ENCODE measurements around the gene DENND4C.

Gene DENND4C

GRCh38 chr9:19281801-19282200, 51.3 kb downstream of the DENND4C start:
- Histone ChIP-seq H3K4me1 (ENCODE audit: insufficient read depth, low read length) (no peaks in the 10 kb centered on the region), H3K9ac (ENCODE audit: low read depth, low read length) (no peak overlapping the region), H3K36me3 (ENCODE audit: insufficient read depth, low read depth, low read length) (no peaks in the 10 kb centered on the region), H3K27me3 (ENCODE audit: insufficient read depth, low read length) (no peaks in the 10 kb centered on the region), H3K4me3 (ENCODE audit: low read length) (no peak overlapping the region), H3K27ac (ENCODE audit: low read length) (no peak overlapping the region), H3K9me3 (ENCODE audit: insufficient read depth, low read depth, low read length) (no peaks in the 10 kb centered on the region)

- Histone ChIP-seq H3K27me3 (ENCODE audit: insufficient read depth, low read length) (no peaks in the 10 kb centered on the region), H3K4me1 (ENCODE audit: insufficient read depth, low read length) (no peaks in the 10 kb centered on the region), H3K27ac (ENCODE audit: low read length) (no peak overlapping the region), H3K36me3 (ENCODE audit: insufficient read depth, low read depth, low read length) (no peaks in the 10 kb centered on the region), H3K9me3 (ENCODE audit: insufficient read depth, low read depth, low read length) (no peaks in the 10 kb centered on the region), H3K4me3 (ENCODE audit: low read length) (no peak overlapping the region), H3K9ac (ENCODE audit: low read depth, low read length) (no peak overlapping the region)
Measured at GRCh38 chr9:19283072-19283710, 52.7 kb downstream of the DENND4C start.

DNA sequence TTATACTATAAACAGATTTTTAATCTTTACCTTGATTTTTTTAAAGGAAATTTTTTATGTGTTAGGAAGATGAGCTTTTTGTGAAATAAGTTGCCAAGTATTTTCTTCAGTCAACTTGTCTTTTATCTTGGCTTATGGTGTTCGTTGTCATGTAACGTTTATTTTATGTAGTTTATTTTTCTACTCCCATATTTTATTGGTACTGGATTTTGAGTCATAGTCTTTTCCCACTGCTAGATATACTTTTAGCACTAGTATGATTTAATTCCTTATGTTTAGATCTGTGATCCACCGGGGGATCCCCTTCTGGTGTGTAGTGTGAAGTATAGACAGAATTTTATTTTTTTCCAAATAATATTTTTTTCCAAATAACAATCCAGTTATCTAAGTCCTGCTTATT, 54.2 kb downstream of the DENND4C start:
- Histone ChIP-seq H3K27me3 (ENCODE audit: insufficient read depth, low read length) (no peaks in the 10 kb centered on the region), H3K4me1 (ENCODE audit: insufficient read depth, low read length) (no peaks in the 10 kb centered on the region), H3K27ac (ENCODE audit: low read length) (no peak overlapping the region), H3K9ac (ENCODE audit: low read depth, low read length) (no peak overlapping the region), H3K4me3 (ENCODE audit: low read length) (no peak overlapping the region), H3K36me3 (ENCODE audit: insufficient read depth, low read depth, low read length) (no peaks in the 10 kb centered on the region; the same call in 1 of the 2 replicates), H3K9me3 (ENCODE audit: insufficient read depth, low read depth, low read length) (no peaks in the 10 kb centered on the region)

DNA sequence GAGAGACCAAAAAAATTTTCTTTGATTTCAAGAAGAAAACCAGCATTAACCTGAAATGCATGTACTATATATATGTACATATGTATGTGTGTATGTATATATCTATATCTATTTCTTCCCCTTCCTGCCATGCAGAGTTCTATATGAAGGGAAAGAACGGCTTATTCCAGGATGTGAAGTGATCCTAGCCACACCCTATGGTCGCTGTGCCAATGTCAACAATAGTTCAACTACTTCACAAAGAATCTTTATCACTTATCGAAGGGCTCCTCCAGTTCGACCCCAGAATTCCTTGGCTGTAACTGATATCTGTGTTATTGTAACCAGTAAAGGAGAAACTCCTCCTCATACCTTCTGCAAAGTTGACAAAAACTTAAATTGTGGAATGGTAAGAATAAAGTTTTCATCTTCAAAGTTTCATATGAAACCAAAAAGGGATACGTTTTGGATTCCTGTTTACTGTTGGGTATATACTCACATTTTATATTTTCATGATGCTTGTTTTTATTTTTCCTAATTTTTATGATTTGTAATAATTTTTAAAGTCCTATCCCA, 56.2 kb downstream of the DENND4C start:
- peaks cover 19% of the 10 kb centered on the region for H3K36me3 ChIP-seq (ENCODE audit: insufficient read depth, low read depth, low read length)
- H3K27ac ChIP-seq (ENCODE audit: low read length) = no peak overlapping the region
- no peak overlapping the region for H3K9ac ChIP-seq (ENCODE audit: low read depth, low read length)
- H3K4me1 ChIP-seq (ENCODE audit: insufficient read depth, low read length) = no peaks in the 10 kb centered on the region
- H3K4me3 ChIP-seq (ENCODE audit: low read length) = no peak overlapping the region
- no peaks in the 10 kb centered on the region for H3K27me3 ChIP-seq (ENCODE audit: insufficient read depth, low read length)
- H3K9me3 ChIP-seq (ENCODE audit: insufficient read depth, low read depth, low read length) = no peaks in the 10 kb centered on the region

DNA sequence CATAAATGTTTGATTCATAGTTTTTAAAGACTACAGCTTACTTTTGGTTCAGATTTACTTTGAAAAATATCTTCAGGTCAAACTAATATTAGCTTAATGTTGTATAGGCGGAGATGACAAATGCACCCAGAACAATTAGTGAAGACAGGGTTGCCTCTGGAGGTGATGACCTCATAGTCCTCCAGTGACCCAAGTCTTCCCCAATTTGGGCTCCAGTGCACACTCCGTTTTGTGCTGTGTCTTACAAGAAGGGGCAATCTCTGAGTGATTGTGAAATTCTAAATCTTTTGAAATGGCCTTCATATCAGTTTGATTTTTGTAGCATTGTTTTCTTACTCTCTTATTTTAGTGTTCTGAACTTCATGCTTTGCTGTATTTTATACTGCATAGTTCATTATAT, 57.6 kb downstream of the DENND4C start:
- Histone ChIP-seq H3K9me3 (ENCODE audit: insufficient read depth, low read depth, low read length) (no peaks in the 10 kb centered on the region), H3K27ac (ENCODE audit: low read length) (no peak overlapping the region), H3K4me3 (ENCODE audit: low read length) (no peak overlapping the region), H3K27me3 (ENCODE audit: insufficient read depth, low read length) (no peaks in the 10 kb centered on the region), H3K9ac (ENCODE audit: low read depth, low read length) (no peak overlapping the region), H3K4me1 (ENCODE audit: insufficient read depth, low read length) (no peaks in the 10 kb centered on the region), H3K36me3 (ENCODE audit: insufficient read depth, low read depth, low read length) (peaks cover 27% of the 10 kb centered on the region)

DNA sequence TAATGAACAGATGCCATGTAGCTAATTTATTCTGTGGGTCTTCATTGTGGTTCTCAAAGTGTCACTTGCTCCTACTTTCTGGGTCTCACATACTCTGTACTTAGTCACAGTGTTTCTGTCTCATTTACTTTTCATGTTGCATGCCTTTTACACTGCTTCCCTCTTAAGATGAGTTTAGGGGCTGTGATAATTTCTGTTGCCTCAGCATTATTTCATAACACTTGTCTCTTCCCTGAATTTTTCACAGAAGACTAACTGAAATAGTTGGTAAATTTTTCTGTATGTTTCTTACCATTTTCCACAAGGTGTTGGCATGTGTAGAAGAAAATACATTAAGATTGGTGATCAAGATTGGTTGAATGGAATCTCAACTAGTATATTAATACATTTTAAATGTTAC, 59.6 kb downstream of the DENND4C start:
- Histone ChIP-seq H3K9me3 (ENCODE audit: insufficient read depth, low read depth, low read length) (no peaks in the 10 kb centered on the region), H3K27ac (ENCODE audit: low read length) (no peak overlapping the region), H3K4me3 (ENCODE audit: low read length) (no peak overlapping the region), H3K9ac (ENCODE audit: low read depth, low read length) (no peak overlapping the region), H3K27me3 (ENCODE audit: insufficient read depth, low read length) (no peaks in the 10 kb centered on the region), H3K36me3 (ENCODE audit: insufficient read depth, low read depth, low read length) (peaks cover 27% of the 10 kb centered on the region), H3K4me1 (ENCODE audit: insufficient read depth, low read length) (no peaks in the 10 kb centered on the region)

- H3K36me3 ChIP-seq (ENCODE audit: insufficient read depth, low read depth, low read length) = peaks cover 48% of the 10 kb centered on the region
- H3K4me1 ChIP-seq (ENCODE audit: insufficient read depth, low read length) = no peaks in the 10 kb centered on the region
Measured at GRCh38 chr9:19294219-19294618, 63.7 kb downstream of the DENND4C start.

GRCh38 chr9:19298436-19299000, 68.0 kb downstream of the DENND4C start:
- H3K4me3 ChIP-seq (ENCODE audit: low read length) = no peak overlapping the region
- no peak overlapping the region for H3K27ac ChIP-seq (ENCODE audit: low read length)
- no peaks in the 10 kb centered on the region for H3K27me3 ChIP-seq (ENCODE audit: insufficient read depth, low read length)
- H3K9ac ChIP-seq (ENCODE audit: low read depth, low read length) = no peak overlapping the region
- no peaks in the 10 kb centered on the region for H3K9me3 ChIP-seq (ENCODE audit: insufficient read depth, low read depth, low read length)
- no peaks in the 10 kb centered on the region for H3K4me1 ChIP-seq (ENCODE audit: insufficient read depth, low read length)
- peaks cover 54% of the 10 kb centered on the region for H3K36me3 ChIP-seq (ENCODE audit: insufficient read depth, low read depth, low read length)

More at GRCh38 chr9:19294219-19294618, 63.7 kb downstream of the DENND4C start:
- no peaks in the 10 kb centered on the region for H3K27me3 ChIP-seq (ENCODE audit: insufficient read depth, low read length)
- H3K9ac ChIP-seq (ENCODE audit: low read depth, low read length) = no peak overlapping the region
- H3K4me3 ChIP-seq (ENCODE audit: low read length) = no peak overlapping the region
- H3K27ac ChIP-seq (ENCODE audit: low read length) = no peak overlapping the region
- H3K9me3 ChIP-seq (ENCODE audit: insufficient read depth, low read depth, low read length) = no peaks in the 10 kb centered on the region

DNA sequence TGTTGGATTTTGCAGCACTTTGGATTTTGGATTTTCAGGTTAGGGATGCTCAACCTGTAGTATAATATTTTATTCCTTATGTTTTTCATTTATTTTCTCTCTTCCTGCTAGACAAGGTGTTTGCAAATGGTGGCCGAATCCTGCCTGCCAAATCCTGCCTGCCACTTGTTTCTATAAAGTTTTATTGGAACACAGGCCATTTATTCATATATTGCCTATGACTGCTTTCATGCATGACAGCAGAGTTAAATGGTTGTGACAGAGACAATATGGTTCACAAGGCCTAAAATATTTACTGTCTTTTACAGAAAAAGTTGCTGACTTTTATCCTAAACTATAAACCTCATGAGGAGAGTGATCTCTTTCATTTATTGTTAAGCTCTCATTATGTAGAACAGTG, 72.7 kb downstream of the DENND4C start:
- Histone ChIP-seq H3K9ac (ENCODE audit: low read depth, low read length) (no peak overlapping the region), H3K4me3 (ENCODE audit: low read length) (no peak overlapping the region), H3K4me1 (ENCODE audit: insufficient read depth, low read length) (no peaks in the 10 kb centered on the region), H3K27me3 (ENCODE audit: insufficient read depth, low read length) (no peaks in the 10 kb centered on the region), H3K36me3 (ENCODE audit: insufficient read depth, low read depth, low read length) (peaks cover 46% of the 10 kb centered on the region), H3K9me3 (ENCODE audit: insufficient read depth, low read depth, low read length) (no peaks in the 10 kb centered on the region), H3K27ac (ENCODE audit: low read length) (no peak overlapping the region)

DNA sequence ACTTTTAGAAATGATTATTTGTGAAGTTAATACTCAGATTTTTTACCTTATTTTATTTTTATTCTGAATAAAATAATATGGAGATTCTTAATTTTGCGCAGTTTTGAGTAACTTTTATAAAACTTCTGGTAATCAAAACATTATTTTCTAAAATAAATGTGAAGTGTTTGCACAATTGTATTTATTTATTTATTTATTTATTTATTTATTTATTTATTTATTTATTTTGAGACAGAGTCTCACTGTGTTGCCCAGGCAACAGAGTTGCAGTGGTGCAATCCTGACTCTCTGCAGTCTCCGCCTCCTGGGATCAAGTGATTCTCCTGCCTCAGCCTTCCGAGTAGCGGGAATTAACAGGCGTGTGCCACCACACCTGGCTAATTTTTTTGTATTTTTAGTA, 76.1 kb downstream of the DENND4C start:
- no peak overlapping the region for H3K9ac ChIP-seq (ENCODE audit: low read depth, low read length)
- H3K4me3 ChIP-seq (ENCODE audit: low read length) = no peak overlapping the region
- H3K27ac ChIP-seq (ENCODE audit: low read length) = no peak overlapping the region
- no peaks in the 10 kb centered on the region for H3K4me1 ChIP-seq (ENCODE audit: insufficient read depth, low read length)
- no peaks in the 10 kb centered on the region for H3K9me3 ChIP-seq (ENCODE audit: insufficient read depth, low read depth, low read length)
- peaks cover 22% of the 10 kb centered on the region for H3K36me3 ChIP-seq (ENCODE audit: insufficient read depth, low read depth, low read length)
- no peaks in the 10 kb centered on the region for H3K27me3 ChIP-seq (ENCODE audit: insufficient read depth, low read length)

- Histone ChIP-seq H3K9me3 (ENCODE audit: insufficient read depth, low read depth, low read length) (no peaks in the 10 kb centered on the region), H3K27me3 (ENCODE audit: insufficient read depth, low read length) (no peaks in the 10 kb centered on the region), H3K36me3 (ENCODE audit: insufficient read depth, low read depth, low read length) (peaks cover 10% of the 10 kb centered on the region; the same call in 1 of the 2 replicates), H3K4me1 (ENCODE audit: insufficient read depth, low read length) (no peaks in the 10 kb centered on the region), H3K9ac (ENCODE audit: low read depth, low read length) (no peak overlapping the region), H3K27ac (ENCODE audit: low read length) (no peak overlapping the region), H3K4me3 (ENCODE audit: low read length) (no peak overlapping the region)
Measured at GRCh38 chr9:19310246-19310645, 79.8 kb downstream of the DENND4C start.

- H3K27me3 ChIP-seq (ENCODE audit: insufficient read depth, low read length) = no peaks in the 10 kb centered on the region
- no peaks in the 10 kb centered on the region for H3K4me1 ChIP-seq (ENCODE audit: insufficient read depth, low read length)
- peaks cover 16% of the 10 kb centered on the region; the same call in 1 of the 2 replicates for H3K36me3 ChIP-seq (ENCODE audit: insufficient read depth, low read depth, low read length)
- no peak overlapping the region for H3K4me3 ChIP-seq (ENCODE audit: low read length)
- no peak overlapping the region for H3K9ac ChIP-seq (ENCODE audit: low read depth, low read length)
- H3K9me3 ChIP-seq (ENCODE audit: insufficient read depth, low read depth, low read length) = no peaks in the 10 kb centered on the region
- H3K27ac ChIP-seq (ENCODE audit: low read length) = no peak overlapping the region
Measured at GRCh38 chr9:19313573-19313972, 83.1 kb downstream of the DENND4C start.

Data from iPS-20b (cell line).